KOPT-K1 (cell line): ENCODE data around the gene C16orf95.
"Not testable (repeated sequence)": the region's sequence is repeated elsewhere in the genome, so short reads cannot be mapped to it uniquely, and the experiment has no call there.

ENCODE experiments used
- H3K27ac ChIP-seq: fragments of 200-600 bp; sonication (generic); 2 replicates; pipeline ENCODE4 v1.5.1; 2016; ENCODE audit warnings: antibody characterized with exemption, mild to moderate bottlenecking, low read depth, low read length; ENCODE audit not compliant: poor library complexity, severe bottlenecking
- H3K36me3 ChIP-seq: fragments of 200-600 bp; sonication (generic); 2 replicates; pipeline ENCODE4 v1.5.1; 2017; ENCODE audit warnings: antibody characterized with exemption, mild to moderate bottlenecking, low read length, moderate library complexity; ENCODE audit not compliant: insufficient read depth
- H3K9me3 ChIP-seq: fragments of 200-600 bp; sonication (generic); 2 replicates; pipeline ENCODE4 v1.5.1; 2017; ENCODE audit warnings: antibody characterized with exemption, low read length, mild to moderate bottlenecking; ENCODE audit not compliant: insufficient read depth, poor library complexity, severe bottlenecking

The C16orf95 gene, protein sequence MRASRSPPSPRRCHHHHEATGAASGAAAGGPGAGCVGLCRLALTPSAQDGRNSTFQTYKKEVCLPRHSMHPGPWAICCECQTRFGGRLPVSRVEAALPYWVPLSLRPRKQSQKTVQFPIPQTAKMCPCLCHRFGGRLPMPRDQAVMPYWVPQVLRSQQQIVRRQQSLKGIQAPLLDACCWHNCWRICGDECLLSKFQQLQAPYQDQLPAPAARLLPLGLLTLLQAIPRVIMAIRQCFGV

DNA sequence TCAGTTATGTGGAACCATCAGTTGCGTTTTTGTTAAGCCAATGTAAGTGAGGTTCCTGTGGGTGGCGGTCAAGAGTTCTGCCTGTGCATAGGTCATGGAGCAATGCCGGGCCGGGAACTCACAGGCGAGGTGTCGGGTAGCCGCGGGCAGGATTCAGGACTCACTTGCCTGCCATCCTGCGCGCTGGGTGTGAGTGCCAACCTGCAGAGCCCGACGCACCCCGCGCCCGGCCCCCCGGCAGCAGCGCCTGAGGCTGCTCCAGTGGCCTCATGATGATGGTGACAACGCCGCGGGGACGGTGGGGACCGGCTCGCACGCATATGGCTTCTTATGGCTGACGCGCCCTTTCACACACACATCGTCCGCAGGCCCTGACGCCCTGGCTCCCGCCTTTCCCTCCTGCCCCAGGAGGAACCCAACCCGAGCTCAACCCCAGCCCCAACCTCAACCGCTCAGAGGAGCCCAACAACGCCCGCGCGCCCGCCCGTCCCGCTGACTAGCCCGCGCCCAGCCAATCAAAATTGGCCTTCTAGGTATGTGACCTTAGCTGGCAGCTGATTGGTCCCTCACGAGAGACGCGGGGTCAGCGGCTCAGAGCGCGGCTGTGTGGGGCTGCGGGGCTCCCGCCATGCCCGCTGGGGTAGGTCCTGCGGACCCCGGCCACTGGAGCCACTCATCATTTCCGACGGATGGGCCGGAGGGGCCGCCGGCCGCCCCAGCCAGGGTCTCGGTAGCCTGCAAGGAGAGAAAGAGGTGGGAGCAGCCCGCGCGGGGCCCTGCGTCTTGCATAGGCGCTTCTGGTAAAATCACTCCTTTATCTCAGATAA lies at the start of gene C16orf95:
Gene C16orf95, minus strand, starts transcription at position 470 of the 827 bp plus-strand sequence. Its CDS starts 150 bp downstream, at position 320.
- peak within 1 kb of the TSS; percentile 92 for H3K27ac ChIP-seq
- peaks cover 17% of the 10 kb centered on the region for H3K36me3 ChIP-seq
- no peaks in the 10 kb centered on the region for H3K9me3 ChIP-seq

GRCh38 chr16:87366930-87367329 lies 49.7 kb upstream of the C16orf95 start:
- Histone ChIP-seq H3K27ac (no peak overlapping the region), H3K36me3 (peaks cover 22% of the 10 kb centered on the region), H3K9me3 (no peaks in the 10 kb centered on the region)

DNA sequence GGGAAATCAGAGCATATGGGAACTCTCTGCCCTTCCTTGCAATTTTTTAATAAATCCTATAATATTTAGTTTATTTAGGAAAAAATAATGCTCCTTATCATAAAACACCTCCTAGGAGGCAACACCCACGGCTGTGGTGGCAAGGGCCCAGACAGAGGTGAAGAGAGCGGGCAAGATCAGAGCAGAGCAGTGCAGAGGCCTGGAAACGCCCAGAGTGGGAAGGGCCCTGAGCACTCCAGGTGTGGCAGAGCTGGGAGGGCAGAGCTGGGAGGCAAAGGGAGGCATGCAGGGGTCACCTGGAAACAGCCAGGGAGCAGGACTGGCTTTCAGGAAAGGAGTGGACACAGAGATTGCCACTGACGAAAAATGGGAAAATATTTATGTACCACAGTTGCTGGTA lies 49.1 kb upstream of the C16orf95 start:
- Histone ChIP-seq H3K9me3 (no peaks in the 10 kb centered on the region), H3K36me3 (peaks cover 29% of the 10 kb centered on the region), H3K27ac (no peak overlapping the region)

- Histone ChIP-seq H3K36me3 (peaks cover 40% of the 10 kb centered on the region), H3K27ac (no peak overlapping the region), H3K9me3 (no peaks in the 10 kb centered on the region)
Observed at GRCh38 chr16:87365021-87365713, 48.0 kb upstream of the C16orf95 start.

- Histone ChIP-seq H3K36me3 (peaks cover 48% of the 10 kb centered on the region), H3K9me3 (no peaks in the 10 kb centered on the region), H3K27ac (peak overlapping the region; percentile 50)
Observed at GRCh38 chr16:87363771-87364455, 46.7 kb upstream of the C16orf95 start.

- H3K36me3 ChIP-seq: peaks cover 58% of the 10 kb centered on the region
- H3K27ac ChIP-seq, H3K9me3 ChIP-seq: not testable (repeated sequence)
Observed at GRCh38 chr16:87362828-87363559, 45.8 kb upstream of the C16orf95 start.

DNA sequence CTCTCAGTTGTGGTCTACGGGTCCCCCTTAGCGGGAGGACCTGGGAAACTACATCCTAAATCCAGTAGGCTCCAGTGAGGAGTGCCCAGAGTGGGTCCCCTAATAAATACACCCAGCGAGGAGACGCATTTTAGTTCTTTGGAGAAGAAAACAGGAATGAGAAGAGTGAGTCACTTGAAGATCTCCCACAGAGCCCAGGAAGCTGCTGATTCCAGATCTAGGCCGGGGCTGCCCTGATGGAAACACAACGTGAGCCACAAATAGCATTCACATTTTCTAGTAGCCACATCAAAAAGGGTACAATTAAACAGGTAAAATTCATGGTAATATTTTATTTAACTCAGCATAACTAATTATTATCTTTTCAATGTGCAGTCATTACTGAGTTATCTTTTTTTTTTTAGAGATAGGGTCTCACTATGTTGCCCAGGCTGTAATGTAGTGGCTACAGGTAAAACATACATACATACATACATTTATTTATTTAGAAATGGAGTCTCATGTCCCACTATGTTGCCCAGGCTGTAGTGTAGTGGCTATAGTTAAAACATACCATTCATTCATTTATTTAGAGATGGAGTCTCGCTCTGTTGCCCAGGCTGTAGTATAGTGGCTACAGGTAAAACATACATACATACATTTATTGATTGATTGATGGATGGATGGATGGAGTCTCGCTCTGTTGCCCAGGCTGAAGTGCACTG lies 44.9 kb upstream of the C16orf95 start:
- Histone ChIP-seq H3K9me3 (no peaks in the 10 kb centered on the region), H3K36me3 (peaks cover 65% of the 10 kb centered on the region), H3K27ac (no peak overlapping the region)

GRCh38 chr16:87360862-87361610 lies 43.8 kb upstream of the C16orf95 start:
- Histone ChIP-seq H3K27ac (no peak overlapping the region), H3K9me3 (no peaks in the 10 kb centered on the region), H3K36me3 (peaks cover 75% of the 10 kb centered on the region)

- Histone ChIP-seq H3K27ac (no peak overlapping the region), H3K9me3 (no peaks in the 10 kb centered on the region), H3K36me3 (peaks cover 78% of the 10 kb centered on the region)
Observed at GRCh38 chr16:87359121-87359520, 41.9 kb upstream of the C16orf95 start.

DNA sequence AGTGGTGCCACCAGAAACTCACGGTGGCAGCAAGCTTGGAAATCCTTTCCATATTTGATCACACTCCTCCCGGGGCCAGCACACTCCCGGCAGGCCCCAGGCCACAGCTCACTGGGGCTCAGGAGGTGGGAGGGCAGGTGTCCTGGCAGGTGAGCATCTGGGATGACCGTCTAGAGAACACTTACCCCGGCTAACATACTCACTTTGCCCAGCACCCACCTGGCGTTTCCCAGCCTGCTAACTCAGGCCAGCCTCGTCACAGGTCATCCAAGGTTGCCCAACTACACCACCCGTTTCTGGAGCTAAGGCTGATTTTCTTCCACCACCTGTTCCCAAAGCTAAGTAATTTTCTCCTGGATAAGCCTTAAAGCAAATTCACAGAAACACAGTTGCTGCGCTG lies 41.5 kb upstream of the C16orf95 start:
- H3K9me3 ChIP-seq: no peaks in the 10 kb centered on the region
- no peak overlapping the region for H3K27ac ChIP-seq
- peaks cover 78% of the 10 kb centered on the region for H3K36me3 ChIP-seq

DNA sequence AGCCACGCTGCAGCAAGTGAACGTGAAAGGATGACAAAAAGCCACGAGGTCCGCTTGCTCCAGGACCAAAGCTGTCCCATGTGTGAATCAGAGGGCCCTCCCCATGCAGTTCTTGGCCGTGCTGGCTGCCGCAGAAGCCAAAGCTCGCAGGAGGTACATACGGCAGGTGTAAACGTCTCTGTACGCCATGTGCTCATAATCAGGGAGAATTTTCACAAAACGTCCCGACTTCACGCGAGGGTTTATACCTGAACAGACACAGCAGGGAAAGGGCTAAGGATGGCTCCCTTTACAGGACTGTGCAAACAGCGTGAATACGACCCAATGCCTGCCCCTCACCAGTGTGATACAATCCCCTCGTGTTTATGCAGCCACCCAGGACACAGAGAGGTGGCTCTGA lies 41.1 kb upstream of the C16orf95 start:
- Histone ChIP-seq H3K36me3 (peaks cover 74% of the 10 kb centered on the region), H3K27ac (no peak overlapping the region), H3K9me3 (no peaks in the 10 kb centered on the region)

- no peaks in the 10 kb centered on the region for H3K9me3 ChIP-seq
- H3K36me3 ChIP-seq: peaks cover 68% of the 10 kb centered on the region
- H3K27ac ChIP-seq: no peak overlapping the region
Observed at GRCh38 chr16:87356491-87356853, 39.3 kb upstream of the C16orf95 start.

DNA sequence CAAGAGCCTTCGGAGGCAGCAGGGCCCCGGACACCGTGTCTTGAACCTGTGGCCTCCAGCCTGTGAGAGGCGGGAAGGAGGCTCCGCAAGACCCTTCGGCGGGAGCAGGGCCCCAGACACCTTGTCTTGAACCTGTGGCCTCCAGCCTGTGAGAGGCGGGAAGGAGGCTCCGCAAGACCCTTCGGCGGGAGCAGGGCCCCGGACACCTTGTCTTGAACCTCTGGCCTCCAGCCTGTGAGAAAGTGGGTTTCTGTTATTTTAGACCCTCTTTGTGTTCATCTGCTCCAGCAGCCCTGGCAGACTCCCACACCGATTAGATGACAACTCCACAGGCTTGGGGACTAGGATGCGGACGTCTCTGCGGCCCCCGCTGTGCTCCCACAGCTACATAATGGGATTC lies 36.4 kb upstream of the C16orf95 start:
- no peaks in the 10 kb centered on the region for H3K9me3 ChIP-seq
- peaks cover 46% of the 10 kb centered on the region for H3K36me3 ChIP-seq
- H3K27ac ChIP-seq: no peak overlapping the region
